ENCODE measurements around the gene SBSN.

- TF ChIP-seq RCOR1 (IDR thresholded peaks at IDR 0.05; ENCODE audit: low read depth, low read length) (no peak), BHLHE40 (IDR thresholded peaks at IDR 0.05; ENCODE audit: low read depth, low read length) (no peak), PHF8 (IDR thresholded peaks at IDR 0.05; ENCODE audit: borderline replicate concordance, low read depth) (no peak), POLR2A (IDR thresholded peaks at IDR 0.05; ENCODE audit: low read length) (no peak), PBX3 (IDR thresholded peaks at IDR 0.05) (no peak), JUNB (IDR thresholded peaks at IDR 0.05) (no peak), TFCP2L1 (CRISPR knock-in tag; IDR thresholded peaks at IDR 0.05) (no peak), EP300 (IDR thresholded peaks at IDR 0.05) (no peak), RFX5 (IDR thresholded peaks at IDR 0.05) (no peak), RARB (CRISPR knock-in tag; IDR thresholded peaks at IDR 0.05) (no peak)
These were observed 11.2 kb upstream of the SBSN start for GRCh38 chr19:35539314-35539713.

All from A549 (cell line).